NCI-H510A treated with DMSO at 0.1 percent for 48 hours (cell line): ENCODE measurements around the gene FGF14.

Source experiments
- DNase-seq: peaks from one replicate; lab custom pipeline; 2025; lab: John Stamatoyannopoulos, UW

FGF14 gene

DNA sequence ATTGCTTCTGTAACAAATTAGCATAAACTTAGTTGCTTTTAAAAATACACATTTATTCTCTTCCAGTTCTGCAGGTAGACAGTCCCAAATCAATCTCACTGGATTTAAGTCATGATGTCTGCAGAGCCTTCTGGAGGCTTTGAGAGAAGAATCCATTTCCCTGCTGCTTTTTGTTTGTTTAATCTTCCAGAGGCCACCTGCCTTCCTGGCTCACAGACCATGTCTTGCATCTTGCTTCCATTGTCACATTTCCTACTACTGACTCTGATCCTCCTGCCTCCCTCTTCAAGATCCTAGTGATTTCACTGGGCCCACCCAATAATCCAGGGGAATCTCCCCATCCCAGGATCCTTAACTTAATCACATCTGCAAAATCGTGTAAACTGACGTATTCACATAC is 476.1 kb downstream of the FGF14 start:
- peak; percentile 41 for DNase-seq

DNA sequence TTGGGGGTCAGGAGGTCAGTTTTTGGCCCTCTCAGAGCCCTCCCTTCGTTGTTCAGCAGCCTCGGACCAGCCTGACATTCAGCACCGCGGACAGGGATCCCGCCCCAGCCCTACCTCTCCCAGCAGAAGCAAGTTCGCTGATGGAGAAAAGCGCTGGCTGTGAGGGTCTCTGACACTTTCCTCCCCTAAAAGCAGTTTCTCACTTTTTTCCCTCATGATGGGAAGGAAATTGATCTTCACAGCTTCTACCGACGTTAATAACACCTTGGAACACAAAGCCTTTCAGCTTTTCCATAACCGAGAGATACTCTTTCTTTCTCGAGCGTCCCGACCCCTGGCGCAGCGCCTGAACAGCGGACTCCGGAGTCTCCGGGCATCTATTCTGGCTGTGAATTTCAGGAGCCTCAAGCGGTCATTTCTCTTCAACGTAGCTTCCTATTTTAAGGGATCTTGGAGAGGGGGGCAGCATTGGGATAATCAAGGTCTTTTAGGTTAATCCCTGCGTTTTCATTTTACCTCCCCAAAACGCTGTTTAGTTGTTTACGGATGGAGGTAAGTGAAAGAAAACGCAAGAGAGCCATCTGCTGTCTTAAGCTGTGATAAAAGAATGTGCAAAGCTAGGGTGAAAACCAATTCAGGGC is 482.2 kb downstream of the FGF14 start:
- DNase-seq: peak; percentile 16

- peak; percentile 59 for DNase-seq
These were observed 483.8 kb downstream of the FGF14 start for GRCh38 chr13:101917833-101918661.

- DNase-seq: no peak
These were observed 484.4 kb downstream of the FGF14 start for GRCh38 chr13:101917475-101917810.

DNA sequence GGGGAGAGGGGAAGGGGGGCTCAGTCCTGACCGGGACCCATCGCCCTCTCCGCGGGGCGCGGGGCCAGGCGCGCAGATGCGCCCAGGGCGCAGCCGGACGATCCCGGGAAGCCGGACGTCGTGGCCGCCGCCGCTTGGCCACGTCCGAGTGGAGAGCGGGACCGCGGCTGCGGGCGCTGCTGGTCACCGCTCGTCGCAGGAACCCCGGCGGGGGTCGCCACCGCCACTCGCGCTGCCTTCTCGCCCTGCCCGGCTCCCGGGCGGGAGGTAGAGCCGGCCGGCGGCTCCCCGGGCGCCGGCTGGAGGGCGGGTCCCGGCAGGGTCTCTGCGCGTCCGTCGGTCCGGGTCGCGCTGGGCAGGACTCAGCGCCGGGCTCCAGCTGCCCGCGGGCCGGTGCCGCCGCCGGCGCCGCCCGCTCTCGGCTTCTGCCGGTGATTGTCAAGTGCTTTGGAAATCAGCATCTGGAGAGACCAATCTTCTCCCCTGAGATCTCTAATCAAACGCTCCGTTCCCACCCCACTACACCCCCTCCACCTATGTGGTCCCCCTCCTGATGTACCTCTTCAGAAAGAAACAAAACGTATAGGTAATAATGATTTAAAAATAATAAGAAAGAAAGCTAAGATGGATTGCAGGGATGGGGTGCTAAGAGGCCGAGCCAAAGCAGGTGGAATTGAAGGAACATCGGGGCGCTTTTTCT is 484.9 kb downstream of the FGF14 start:
- DNase-seq: no peak

DNA sequence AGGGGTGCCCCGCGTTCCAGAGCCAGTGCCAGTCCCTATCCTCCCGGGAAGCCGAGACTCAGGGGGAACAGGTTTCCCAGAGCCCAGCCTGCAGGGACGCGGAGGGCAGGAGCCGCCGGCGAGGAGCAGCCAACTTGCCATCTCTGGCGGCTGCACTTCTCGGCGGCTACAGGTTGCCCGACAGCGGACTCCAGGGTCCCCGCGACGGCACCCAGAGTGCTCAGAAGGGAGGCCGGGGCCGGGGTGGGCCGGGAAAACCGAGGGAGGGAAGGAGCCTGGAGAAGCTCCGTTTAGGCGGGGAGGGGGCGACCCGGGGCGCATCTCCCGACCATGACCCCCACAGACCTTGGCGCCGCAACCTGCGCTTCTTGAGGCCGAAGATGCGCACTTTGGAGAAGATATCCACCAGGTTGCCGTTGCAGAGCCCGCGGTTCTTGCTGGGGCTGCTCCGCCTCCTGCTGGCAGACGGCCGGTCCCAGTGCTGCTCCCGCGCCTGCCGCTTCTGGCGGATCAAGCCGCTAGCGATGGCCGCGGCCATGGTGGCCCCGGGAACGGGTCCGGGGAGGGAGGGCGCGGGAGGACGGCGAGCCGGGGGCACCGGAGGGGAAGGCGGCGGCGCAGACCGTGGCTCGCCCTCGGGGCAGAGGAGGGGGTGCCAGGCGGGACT is 485.6 kb downstream of the FGF14 start:
- peak; percentile 33 for DNase-seq

DNA sequence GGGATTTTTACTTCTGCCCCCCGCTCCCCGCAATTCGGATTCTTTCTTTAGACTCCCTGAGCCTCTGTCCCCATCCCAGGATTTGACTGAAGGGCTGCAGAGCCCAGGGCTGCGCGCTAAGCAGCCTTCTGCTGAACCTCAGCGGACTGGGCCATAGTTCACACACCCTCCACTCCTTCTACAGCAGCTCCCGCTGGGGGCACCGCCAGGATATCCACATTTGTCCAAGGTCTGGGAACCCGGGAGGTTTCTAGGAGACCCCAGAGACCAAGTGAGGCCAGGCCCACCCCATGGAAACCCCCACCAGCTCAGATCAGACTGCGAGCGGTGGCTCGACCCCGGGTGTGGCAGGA is 486.1 kb downstream of the FGF14 start:
- no peak for DNase-seq

- peak; percentile 47 for DNase-seq
These were observed 486.5 kb downstream of the FGF14 start for GRCh38 chr13:101915331-101915730.

GRCh38 chr13:101911752-101912151 is 490.1 kb downstream of the FGF14 start:
- DNase-seq: no peak

GRCh38 chr13:101903890-101904289 is 498.0 kb downstream of the FGF14 start:
- no peak for DNase-seq

- DNase-seq: no peak
These were observed 503.2 kb downstream of the FGF14 start for GRCh38 chr13:101898676-101899075.

GRCh38 chr13:101896541-101896940 is 505.3 kb downstream of the FGF14 start:
- DNase-seq: no peak

- no peak for DNase-seq
These were observed 508.8 kb downstream of the FGF14 start for GRCh38 chr13:101893021-101893420.

DNA sequence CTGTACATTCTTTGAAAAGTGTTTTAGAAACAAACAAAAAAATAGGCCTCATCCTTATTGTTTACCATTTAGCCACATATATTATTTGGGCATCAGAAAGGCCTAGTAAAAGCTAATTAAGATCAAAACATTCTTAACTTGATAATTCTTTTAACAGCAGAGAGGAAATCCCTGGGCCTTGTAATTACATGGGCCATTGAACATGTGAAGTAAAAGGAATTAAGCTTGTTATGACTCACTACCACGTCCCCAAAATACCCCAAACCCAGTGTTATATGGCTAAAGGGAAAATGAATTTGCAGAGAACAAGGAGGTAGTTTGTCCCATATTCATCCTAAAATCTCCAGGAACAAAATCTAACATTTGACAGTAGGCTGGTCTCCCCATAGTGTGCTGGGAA is 509.6 kb downstream of the FGF14 start:
- DNase-seq: no peak

- DNase-seq: no peak
These were observed 520.3 kb downstream of the FGF14 start for GRCh38 chr13:101881593-101881992.

- DNase-seq: no peak
These were observed 521.3 kb downstream of the FGF14 start for GRCh38 chr13:101880581-101880980.

- no peak for DNase-seq
These were observed 524.9 kb downstream of the FGF14 start for GRCh38 chr13:101876951-101877350.

DNA sequence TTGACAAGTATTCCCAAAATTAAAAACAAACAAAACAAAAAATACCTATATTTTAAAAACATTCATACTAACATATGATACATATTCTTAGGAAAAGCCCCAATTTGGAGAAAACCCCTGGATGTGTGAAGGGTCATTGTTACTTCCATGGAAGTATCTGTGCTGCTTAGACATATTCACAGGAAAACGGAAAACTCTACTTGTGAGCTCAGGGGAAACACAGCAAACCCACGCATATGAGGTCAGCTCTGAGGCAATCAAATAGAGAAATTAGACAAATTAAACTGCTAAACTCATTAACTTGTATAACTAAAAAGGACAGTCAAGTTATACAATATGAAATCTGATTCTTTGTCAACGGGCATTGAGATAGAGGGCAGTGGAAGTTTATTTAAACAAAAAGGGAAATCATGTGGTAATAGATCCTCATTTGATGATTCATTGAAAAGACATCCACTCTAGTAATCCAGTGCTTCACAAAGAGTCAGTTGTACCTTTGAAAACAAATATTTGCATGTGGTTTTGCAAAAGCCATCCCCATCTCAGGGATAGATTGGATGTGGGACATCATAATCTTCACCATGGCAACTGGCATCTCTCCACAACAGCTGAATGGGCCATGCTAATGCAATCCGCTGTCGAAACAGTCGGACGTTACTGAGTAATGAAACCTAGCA is 526.0 kb downstream of the FGF14 start:
- peak; percentile 55 for DNase-seq

DNA sequence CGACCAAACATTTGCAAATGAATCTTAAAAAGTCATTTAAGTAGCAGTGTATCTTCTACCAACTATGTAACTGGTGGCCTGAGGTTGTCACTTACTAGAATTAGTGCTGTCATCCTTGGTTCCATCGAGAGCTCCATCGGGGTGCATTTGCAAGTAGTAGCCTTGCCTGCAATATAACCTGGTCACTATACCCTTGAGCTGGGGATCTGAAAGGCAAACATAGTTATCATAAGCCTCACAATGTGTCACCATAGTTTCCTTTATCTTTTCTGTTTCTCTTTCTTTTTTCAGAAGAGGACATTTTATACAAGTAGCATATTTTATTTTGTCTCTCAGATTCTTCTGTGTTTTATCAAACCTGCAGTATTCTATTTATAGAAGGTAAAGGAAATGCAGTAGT is 526.8 kb downstream of the FGF14 start:
- DNase-seq: no peak

GRCh38 chr13:101869553-101869952 is 532.3 kb downstream of the FGF14 start:
- DNase-seq: no peak

GRCh38 chr13:101868585-101869469 is 533.0 kb downstream of the FGF14 start:
- peak; percentile 67 for DNase-seq
